Retinal pigment epithelial cell (primary cell): ENCODE data around the gene ACAD8.

ENCODE experiments used
- DNase-seq: peaks from one replicate; pipeline ENCODE4 v3.0.0-alpha.2; 2010; ENCODE audit warnings: low read depth
- H3K4me3 ChIP-seq: 2 replicates; pipeline ENCODE4 v1.5.1; 2011; ENCODE audit warnings: mild to moderate bottlenecking, low read length, control low read depth, moderate library complexity
- CTCF ChIP-seq: conservative IDR thresholded peaks from 2 replicates; pipeline ENCODE4 v1.5.1; 2011; ENCODE audit warnings: low read depth, low read length, control low read depth, inconsistent platforms

ACAD8 gene

GRCh38 chr11:134266841-134267251 lies 13.5 kb downstream of the ACAD8 start:
- no peak for TF ChIP-seq CTCF
- no peak for DNase-seq
- H3K4me3 ChIP-seq, result no peak overlapping the region

GRCh38 chr11:134267461-134267860 lies 14.1 kb downstream of the ACAD8 start:
- H3K4me3 ChIP-seq, result no peak overlapping the region
- TF ChIP-seq CTCF, result no peak
- peak; percentile 43 for DNase-seq

DNA sequence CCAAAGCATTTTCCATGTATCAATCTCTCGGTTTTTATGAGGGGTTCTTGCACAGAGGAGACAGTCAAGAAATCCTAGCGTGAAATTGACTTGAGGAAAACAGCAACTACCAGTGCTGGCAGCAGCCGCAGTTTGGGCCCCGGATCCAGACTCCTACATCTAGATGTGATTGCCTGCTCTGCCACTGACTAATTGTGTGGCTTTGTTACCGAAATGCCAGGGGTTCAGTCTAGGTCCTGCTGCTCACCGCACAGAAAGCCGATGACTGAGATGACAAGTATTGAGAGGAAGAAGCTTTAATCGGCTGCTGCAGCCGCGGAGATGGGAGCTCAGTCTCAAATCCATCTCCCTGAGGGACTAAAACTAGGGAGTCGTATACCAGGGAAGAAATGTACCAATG lies 14.6 kb downstream of the ACAD8 start:
- TF ChIP-seq CTCF, result no peak
- no peak overlapping the region for H3K4me3 ChIP-seq
- DNase-seq, result no peak

DNA sequence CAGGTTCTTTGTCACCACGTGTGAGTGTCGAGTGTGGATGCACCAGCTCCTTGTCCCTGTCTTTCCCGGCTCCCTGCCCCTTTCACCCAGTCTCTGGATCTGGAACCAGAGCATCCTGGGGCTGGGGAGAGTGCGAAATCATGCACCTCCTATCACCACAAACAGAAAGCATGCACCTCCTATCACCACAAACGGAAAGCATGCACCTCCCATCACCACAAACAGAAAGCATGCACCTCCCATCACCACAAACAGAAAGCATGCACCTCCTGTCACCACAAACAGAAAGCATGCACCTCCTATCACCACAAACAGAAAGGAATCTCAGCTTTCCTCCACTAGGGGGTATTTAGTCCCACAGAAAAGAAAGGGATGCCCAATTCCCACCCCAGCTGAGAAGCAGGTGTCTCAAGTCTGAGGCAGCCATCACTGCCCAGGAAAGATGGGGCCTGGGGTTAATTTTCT lies 16.9 kb downstream of the ACAD8 start:
- H3K4me3 ChIP-seq, result no peak overlapping the region
- DNase-seq, result no peak
- TF ChIP-seq CTCF, result peak; percentile 33

DNA sequence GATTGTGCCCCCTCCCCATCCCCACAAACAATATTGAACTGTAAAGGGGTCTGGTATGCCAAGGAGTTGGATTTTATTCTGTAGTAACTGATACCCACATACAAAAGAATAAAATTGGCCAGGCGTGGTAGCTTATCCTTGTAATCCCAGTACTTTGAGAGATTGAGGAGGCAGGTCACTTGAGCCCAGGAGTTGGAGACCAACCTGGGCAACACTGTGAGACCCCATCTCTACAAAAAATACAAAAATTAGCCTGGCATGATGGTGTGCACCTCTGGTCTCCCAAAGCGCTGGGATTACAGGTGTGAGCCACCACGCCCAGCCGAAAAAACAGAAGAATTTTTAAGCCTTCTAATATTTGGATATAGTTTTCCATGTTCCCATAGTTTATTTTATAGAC lies 18.6 kb downstream of the ACAD8 start:
- no peak for TF ChIP-seq CTCF
- no peak overlapping the region for H3K4me3 ChIP-seq
- no peak for DNase-seq

GRCh38 chr11:134272381-134273316 lies 19.3 kb downstream of the ACAD8 start:
- no peak overlapping the region for H3K4me3 ChIP-seq
- no peak for DNase-seq
- no peak for TF ChIP-seq CTCF

- no peak overlapping the region for H3K4me3 ChIP-seq
- no peak for TF ChIP-seq CTCF
- no peak for DNase-seq
These were observed 19.9 kb downstream of the ACAD8 start for GRCh38 chr11:134273317-134273712.
